Measurements from ENCODE around the gene BUD31. TPM values are rescaled to one million over a fixed set of nuclear protein-coding genes. Genes with fewer than 3 reads are reported as not detected.

The BUD31 gene
- total RNA-seq, 1 donor from 2014 or later, result 176 TPM

DNA sequence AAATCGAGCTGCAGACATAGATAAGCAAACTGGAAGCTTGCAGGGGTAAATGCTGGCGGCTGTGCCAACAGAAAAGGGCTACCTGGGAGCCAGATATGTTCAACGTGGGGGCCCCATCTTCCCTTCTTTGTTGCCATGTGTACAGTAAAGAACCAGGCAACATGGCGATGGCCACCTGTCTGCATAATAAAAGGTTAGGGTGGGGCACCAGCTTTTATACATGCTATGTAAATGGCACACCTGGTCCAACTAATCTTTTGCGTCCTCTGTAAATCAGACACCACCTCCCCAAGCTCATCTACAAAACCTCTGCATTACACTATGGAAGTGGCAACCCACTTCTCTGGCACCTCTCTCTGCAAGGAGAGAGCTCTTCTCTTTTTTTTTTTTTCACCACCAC is 13.9 kb downstream of the BUD31 start:
- no peak overlapping the region for H2AFZ ChIP-seq (ENCODE audit: low read depth, low read length)
- no peak overlapping the region for H3K27ac ChIP-seq (ENCODE audit: low read depth, low read length)
- DNase-seq (ENCODE audit: low read depth) (no peak), FAIRE-seq (no peak)
- no peaks in the 10 kb centered on the region for H3K27me3 ChIP-seq (ENCODE audit: insufficient read depth, low read length)
- H3K9me3 ChIP-seq (ENCODE audit: insufficient read depth, low read depth, low read length), result no peaks in the 10 kb centered on the region
- Mint-ChIP-seq H3K9me3 (ENCODE audit: unreplicated experiment) (no peaks in the 10 kb centered on the region), H3K4me1 (ENCODE audit: low read depth, unreplicated experiment) (no peaks in the 10 kb centered on the region), H3K27me3 (ENCODE audit: low read depth, unreplicated experiment) (no peaks in the 10 kb centered on the region), H3K36me3 (ENCODE audit: low read depth, unreplicated experiment) (peaks cover 21% of the 10 kb centered on the region), H3K4me3 (ENCODE audit: unreplicated experiment) (no peak overlapping the region), H3K27ac (ENCODE audit: unreplicated experiment) (no peak overlapping the region)
- H3K4me3 ChIP-seq (ENCODE audit: insufficient read depth, low read depth, low read length), result no peak overlapping the region
- no peak overlapping the region for H3K4me2 ChIP-seq (ENCODE audit: low read length)
- H3K36me3 ChIP-seq (ENCODE audit: insufficient read depth, low read length), result peaks cover 31% of the 10 kb centered on the region
- peaks cover 17% of the 10 kb centered on the region for H3K79me2 ChIP-seq (ENCODE audit: insufficient read depth, low read length)
- no peak overlapping the region for H3K9ac ChIP-seq (ENCODE audit: low read length)
- no peaks in the 10 kb centered on the region for H3K4me1 ChIP-seq (ENCODE audit: insufficient read depth, low read length)
- TF ChIP-seq, protein P1, sequence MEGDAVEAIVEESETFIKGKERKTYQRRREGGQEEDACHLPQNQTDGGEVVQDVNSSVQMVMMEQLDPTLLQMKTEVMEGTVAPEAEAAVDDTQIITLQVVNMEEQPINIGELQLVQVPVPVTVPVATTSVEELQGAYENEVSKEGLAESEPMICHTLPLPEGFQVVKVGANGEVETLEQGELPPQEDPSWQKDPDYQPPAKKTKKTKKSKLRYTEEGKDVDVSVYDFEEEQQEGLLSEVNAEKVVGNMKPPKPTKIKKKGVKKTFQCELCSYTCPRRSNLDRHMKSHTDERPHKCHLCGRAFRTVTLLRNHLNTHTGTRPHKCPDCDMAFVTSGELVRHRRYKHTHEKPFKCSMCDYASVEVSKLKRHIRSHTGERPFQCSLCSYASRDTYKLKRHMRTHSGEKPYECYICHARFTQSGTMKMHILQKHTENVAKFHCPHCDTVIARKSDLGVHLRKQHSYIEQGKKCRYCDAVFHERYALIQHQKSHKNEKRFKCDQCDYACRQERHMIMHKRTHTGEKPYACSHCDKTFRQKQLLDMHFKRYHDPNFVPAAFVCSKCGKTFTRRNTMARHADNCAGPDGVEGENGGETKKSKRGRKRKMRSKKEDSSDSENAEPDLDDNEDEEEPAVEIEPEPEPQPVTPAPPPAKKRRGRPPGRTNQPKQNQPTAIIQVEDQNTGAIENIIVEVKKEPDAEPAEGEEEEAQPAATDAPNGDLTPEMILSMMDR (IDR thresholded peaks at IDR 0.05; ENCODE audit: insufficient read depth, low read depth, low read length), result no peak
- no peak for TF ChIP-seq EZH2 (IDR thresholded peaks at IDR 0.05; ENCODE audit: insufficient read depth, low read length)
- peaks cover 29% of the 10 kb centered on the region for H4K20me1 ChIP-seq (ENCODE audit: insufficient read depth, low read length)

DNA sequence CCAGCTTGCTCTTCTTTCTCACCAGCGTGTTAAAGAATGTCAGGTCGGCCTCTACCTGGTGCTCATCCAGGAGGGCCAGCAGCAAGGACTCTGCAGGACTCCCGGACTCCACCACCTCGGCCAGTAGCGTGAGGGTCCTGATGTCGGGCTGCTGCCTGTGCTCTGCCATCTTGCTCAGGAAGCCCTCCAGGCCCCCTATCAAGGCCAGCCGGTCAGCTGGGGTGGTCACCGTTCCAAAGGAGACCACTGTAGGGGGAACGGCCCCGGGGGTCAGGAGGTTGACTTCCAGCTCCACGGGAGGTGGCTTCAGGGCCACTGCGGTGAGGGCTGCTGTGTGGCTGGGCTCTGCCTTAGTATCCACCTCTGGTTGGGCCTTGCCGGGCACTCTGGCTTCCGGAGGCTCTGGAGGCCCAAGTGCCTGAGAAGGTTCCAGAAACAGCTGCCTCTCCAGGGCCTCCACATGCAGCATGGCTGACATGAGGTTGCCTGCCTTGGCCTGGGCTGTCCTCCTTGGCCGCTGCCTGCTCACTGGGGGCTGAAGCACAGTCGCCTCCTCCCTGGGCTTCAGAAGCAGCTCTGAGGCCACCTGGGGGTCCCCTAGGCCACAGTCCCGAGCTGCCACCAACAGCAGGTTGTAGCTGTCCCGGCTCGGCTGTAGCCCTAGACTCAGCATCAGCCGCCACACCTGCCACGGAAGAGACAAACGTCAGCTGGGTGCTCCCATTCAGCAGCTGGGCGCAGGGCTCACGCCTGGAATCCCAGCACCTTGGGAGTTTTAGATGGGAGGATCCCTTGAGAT is 16.4 kb downstream of the BUD31 start:
- Histone ChIP-seq H3K4me1 (ENCODE audit: insufficient read depth, low read length) (no peaks in the 10 kb centered on the region), H3K9ac (ENCODE audit: low read length) (no peak overlapping the region), H3K79me2 (ENCODE audit: insufficient read depth, low read length) (peaks cover 7% of the 10 kb centered on the region), H2AFZ (ENCODE audit: low read depth, low read length) (no peak overlapping the region), H3K27ac (ENCODE audit: low read depth, low read length) (no peak overlapping the region), H4K20me1 (ENCODE audit: insufficient read depth, low read length) (peaks cover 16% of the 10 kb centered on the region), H3K27me3 (ENCODE audit: insufficient read depth, low read length) (no peaks in the 10 kb centered on the region), H3K4me2 (ENCODE audit: low read length) (no peak overlapping the region), H3K4me3 (ENCODE audit: insufficient read depth, low read depth, low read length) (no peak overlapping the region), H3K9me3 (ENCODE audit: insufficient read depth, low read depth, low read length) (no peaks in the 10 kb centered on the region), H3K36me3 (ENCODE audit: insufficient read depth, low read length) (peaks cover 22% of the 10 kb centered on the region)
- no peak for TF ChIP-seq EZH2 (IDR thresholded peaks at IDR 0.05; ENCODE audit: insufficient read depth, low read length)
- TF ChIP-seq, protein P1 (IDR thresholded peaks at IDR 0.05; ENCODE audit: insufficient read depth, low read depth, low read length), result no peak
- no peak for DNase-seq (ENCODE audit: low read depth)
- Mint-ChIP-seq H3K9me3 (ENCODE audit: unreplicated experiment) (no peaks in the 10 kb centered on the region), H3K27ac (ENCODE audit: unreplicated experiment) (no peak overlapping the region), H3K4me3 (ENCODE audit: unreplicated experiment) (no peak overlapping the region), H3K4me1 (ENCODE audit: low read depth, unreplicated experiment) (no peaks in the 10 kb centered on the region), H3K27me3 (ENCODE audit: low read depth, unreplicated experiment) (no peaks in the 10 kb centered on the region), H3K36me3 (ENCODE audit: low read depth, unreplicated experiment) (peaks cover 25% of the 10 kb centered on the region)
- FAIRE-seq, result no peak

DNA sequence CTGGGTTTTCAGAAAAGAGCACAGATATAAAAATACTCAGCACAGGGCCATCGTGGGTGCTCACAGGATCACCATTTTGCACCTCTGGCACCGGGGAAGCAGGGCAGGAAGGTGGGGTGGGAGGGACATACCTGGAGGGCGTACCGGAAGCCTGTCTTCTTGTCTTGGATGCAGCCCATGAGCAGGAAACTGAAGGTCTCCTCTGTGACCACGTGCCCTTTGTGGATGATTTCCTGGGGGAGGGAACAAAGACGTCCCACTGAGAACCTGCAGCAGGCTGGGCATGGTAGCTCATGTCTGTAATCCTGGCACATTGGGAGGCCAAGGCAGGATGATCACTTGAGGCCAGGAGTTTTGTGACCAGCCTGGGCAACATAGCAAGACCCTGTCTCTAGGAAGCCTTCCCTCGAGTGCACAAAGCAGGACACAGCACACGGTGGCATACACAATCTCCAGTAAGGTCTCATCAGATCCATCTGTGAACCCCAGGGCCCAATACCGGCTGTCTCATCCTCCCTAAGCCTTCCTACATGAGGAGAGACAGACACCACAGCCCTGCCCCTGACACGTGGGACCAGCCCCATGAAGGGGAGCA is 20.3 kb downstream of the BUD31 start:
- Histone ChIP-seq H3K27ac (ENCODE audit: low read depth, low read length) (no peak overlapping the region), H3K4me2 (ENCODE audit: low read length) (no peak overlapping the region), H3K9ac (ENCODE audit: low read length) (no peak overlapping the region), H3K4me1 (ENCODE audit: insufficient read depth, low read length) (no peaks in the 10 kb centered on the region), H4K20me1 (ENCODE audit: insufficient read depth, low read length) (no peaks in the 10 kb centered on the region), H3K4me3 (ENCODE audit: insufficient read depth, low read depth, low read length) (no peak overlapping the region), H3K9me3 (ENCODE audit: insufficient read depth, low read depth, low read length) (no peaks in the 10 kb centered on the region), H3K27me3 (ENCODE audit: insufficient read depth, low read length) (no peaks in the 10 kb centered on the region), H3K79me2 (ENCODE audit: insufficient read depth, low read length) (no peaks in the 10 kb centered on the region), H3K36me3 (ENCODE audit: insufficient read depth, low read length) (peaks cover 13% of the 10 kb centered on the region), H2AFZ (ENCODE audit: low read depth, low read length) (no peak overlapping the region)
- Mint-ChIP-seq H3K4me3 (ENCODE audit: unreplicated experiment) (no peak overlapping the region), H3K27ac (ENCODE audit: unreplicated experiment) (no peak overlapping the region), H3K27me3 (ENCODE audit: low read depth, unreplicated experiment) (no peaks in the 10 kb centered on the region), H3K9me3 (ENCODE audit: unreplicated experiment) (no peaks in the 10 kb centered on the region), H3K36me3 (ENCODE audit: low read depth, unreplicated experiment) (peaks cover 16% of the 10 kb centered on the region), H3K4me1 (ENCODE audit: low read depth, unreplicated experiment) (no peaks in the 10 kb centered on the region)
- DNase-seq (ENCODE audit: low read depth) (no peak), FAIRE-seq (no peak)
- TF ChIP-seq, protein P1 (IDR thresholded peaks at IDR 0.05; ENCODE audit: insufficient read depth, low read depth, low read length), result no peak
- no peak for TF ChIP-seq EZH2 (IDR thresholded peaks at IDR 0.05; ENCODE audit: insufficient read depth, low read length)

All from astrocyte (in vitro differentiated cells and primary cell).